Adipose tissue (tissue), 3 donors: ENCODE measurements around the gene HYAL2. TPM values are rescaled to one million over a fixed set of nuclear protein-coding genes. Genes with fewer than 3 reads are reported as not detected.

ENCODE experiments used
- H3K27ac ChIP-seq: one replicate; pipeline ENCODE4 v1.5.1; 2013; ENCODE audit warnings: low read depth, low read length
- WGBS, 3 donors: extraction: QIAGEN DNeasy Blood & Tissue Kit; methylation state at CpG; one replicate each; pipeline ENCODE4 v1.1.7; 2013; 5-methylcytosine and 5-hydroxymethylcytosine counted together
- polyA plus RNA-seq, 3 donors: library from polyadenylated mRNA; stranded (reverse); fragments of 200-250 nt; gene quantifications; one replicate each; pipeline ENCODE4 v1.2.3, GENCODE V29; 2013
- donor health status: healthy with polysubstance abuse.
- donor health status: Bipolar disorder and iron deficiency.
- donor health status: healthy.

The HYAL2 gene
- polyA plus RNA-seq, 3 donors: 29.0 to 140 (median 80.3) TPM

GRCh38 chr3:50268276-50268675 is 54.3 kb downstream of the HYAL2 start:
- no peak overlapping the region for H3K27ac ChIP-seq
- 39 to 51% (median 48%) methylated on average over 3 of the region's 3 CpGs for WGBS, 3 donors

Other genes with a start within 250 kb of the HYAL2 start
- 10 to 100 TPM; 54.6 to 76.0 (median 60.2) TPM for gene RBM5, start 233.8 kb downstream of the HYAL2 start, polyA plus RNA-seq
- gene SEMA3F, start 167.4 kb downstream of the HYAL2 start, polyA plus RNA-seq: 10 to 100 TPM in 2 of 3 donors, 1 to 10 TPM in 1; 5.5 to 35.5 (median 23.8) TPM
- under 1 TPM in 1 of 3 donors, not detected in 2; 0.13 TPM for gene GNAT1, start 131.1 kb downstream of the HYAL2 start, polyA plus RNA-seq
- 10 to 100 TPM in 1 of 3 donors, under 1 TPM in 1, not detected in 1; 0.34 to 22.0 TPM for gene SLC38A3, start 117.5 kb downstream of the HYAL2 start, polyA plus RNA-seq
- 100 to 1,000 TPM in 2 of 3 donors, 10 to 100 TPM in 1; 53.4 to 242 (median 211) TPM for gene GNAI2, start 86.5 kb downstream of the HYAL2 start, polyA plus RNA-seq
- gene SEMA3B, start 53.6 kb downstream of the HYAL2 start, polyA plus RNA-seq: 10 to 100 TPM; 17.9 to 29.2 (median 21.1) TPM
- under 1 TPM in 2 of 3 donors, not detected in 1; 0.15 TPM for gene LSMEM2, start 43.7 kb downstream of the HYAL2 start, polyA plus RNA-seq
- 100 to 1,000 TPM in 1 of 3 donors, 10 to 100 TPM in 2; 54.3 to 114 (median 77.3) TPM for gene IFRD2, start 30.3 kb downstream of the HYAL2 start, polyA plus RNA-seq
- gene HYAL3, start 23.3 kb downstream of the HYAL2 start, polyA plus RNA-seq: 1 to 10 TPM; 1.7 to 4.0 (median 2.5) TPM
- gene NAA80, start 23.3 kb downstream of the HYAL2 start, polyA plus RNA-seq: 10 to 100 TPM in 1 of 3 donors, 1 to 10 TPM in 2; 7.0 to 14.4 (median 7.6) TPM
- gene HYAL1, start 19.2 kb downstream of the HYAL2 start, polyA plus RNA-seq: 10 to 100 TPM in 2 of 3 donors, 1 to 10 TPM in 1; 6.3 to 19.0 (median 14.9) TPM
- gene TUSC2, start 5.5 kb upstream of the HYAL2 start, polyA plus RNA-seq: 10 to 100 TPM; 26.3 to 56.5 (median 31.2) TPM
- gene RASSF1, start 18.1 kb upstream of the HYAL2 start, polyA plus RNA-seq: 10 to 100 TPM; 39.4 to 44.6 (median 43.7) TPM
- 1 to 10 TPM in 1 of 3 donors, under 1 TPM in 1, not detected in 1; 0.28 to 1.1 TPM for gene ZMYND10, start 23.0 kb upstream of the HYAL2 start, polyA plus RNA-seq
- 10 to 100 TPM; 13.1 to 23.9 (median 14.5) TPM for gene NPRL2, start 28.0 kb upstream of the HYAL2 start, polyA plus RNA-seq
- gene CYB561D2, start 28.1 kb upstream of the HYAL2 start, polyA plus RNA-seq: 10 to 100 TPM; 13.2 to 25.3 (median 19.7) TPM
- gene TMEM115, start 36.8 kb upstream of the HYAL2 start, polyA plus RNA-seq: 10 to 100 TPM; 13.5 to 39.1 (median 23.4) TPM
- 1 to 10 TPM in 1 of 3 donors, under 1 TPM in 2; 0.56 to 1.7 (median 0.68) TPM for gene CACNA2D2, start 180.9 kb upstream of the HYAL2 start, polyA plus RNA-seq
- 1 to 10 TPM; 5.5 to 8.2 (median 6.9) TPM for gene C3orf18, start 245.0 kb upstream of the HYAL2 start, polyA plus RNA-seq
- gene HEMK1, start 246.8 kb upstream of the HYAL2 start, polyA plus RNA-seq: 10 to 100 TPM; 12.2 to 20.8 (median 12.6) TPM